ENCODE measurements around the gene TCP11L1. TPM values are rescaled to one million over a fixed set of nuclear protein-coding genes. Genes with fewer than 3 reads are reported as not detected.

Gene TCP11L1, protein sequence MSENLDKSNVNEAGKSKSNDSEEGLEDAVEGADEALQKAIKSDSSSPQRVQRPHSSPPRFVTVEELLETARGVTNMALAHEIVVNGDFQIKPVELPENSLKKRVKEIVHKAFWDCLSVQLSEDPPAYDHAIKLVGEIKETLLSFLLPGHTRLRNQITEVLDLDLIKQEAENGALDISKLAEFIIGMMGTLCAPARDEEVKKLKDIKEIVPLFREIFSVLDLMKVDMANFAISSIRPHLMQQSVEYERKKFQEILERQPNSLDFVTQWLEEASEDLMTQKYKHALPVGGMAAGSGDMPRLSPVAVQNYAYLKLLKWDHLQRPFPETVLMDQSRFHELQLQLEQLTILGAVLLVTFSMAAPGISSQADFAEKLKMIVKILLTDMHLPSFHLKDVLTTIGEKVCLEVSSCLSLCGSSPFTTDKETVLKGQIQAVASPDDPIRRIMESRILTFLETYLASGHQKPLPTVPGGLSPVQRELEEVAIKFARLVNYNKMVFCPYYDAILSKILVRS
- 11.7 and 14.7 TPM in 2 replicates for total RNA-seq

DNA sequence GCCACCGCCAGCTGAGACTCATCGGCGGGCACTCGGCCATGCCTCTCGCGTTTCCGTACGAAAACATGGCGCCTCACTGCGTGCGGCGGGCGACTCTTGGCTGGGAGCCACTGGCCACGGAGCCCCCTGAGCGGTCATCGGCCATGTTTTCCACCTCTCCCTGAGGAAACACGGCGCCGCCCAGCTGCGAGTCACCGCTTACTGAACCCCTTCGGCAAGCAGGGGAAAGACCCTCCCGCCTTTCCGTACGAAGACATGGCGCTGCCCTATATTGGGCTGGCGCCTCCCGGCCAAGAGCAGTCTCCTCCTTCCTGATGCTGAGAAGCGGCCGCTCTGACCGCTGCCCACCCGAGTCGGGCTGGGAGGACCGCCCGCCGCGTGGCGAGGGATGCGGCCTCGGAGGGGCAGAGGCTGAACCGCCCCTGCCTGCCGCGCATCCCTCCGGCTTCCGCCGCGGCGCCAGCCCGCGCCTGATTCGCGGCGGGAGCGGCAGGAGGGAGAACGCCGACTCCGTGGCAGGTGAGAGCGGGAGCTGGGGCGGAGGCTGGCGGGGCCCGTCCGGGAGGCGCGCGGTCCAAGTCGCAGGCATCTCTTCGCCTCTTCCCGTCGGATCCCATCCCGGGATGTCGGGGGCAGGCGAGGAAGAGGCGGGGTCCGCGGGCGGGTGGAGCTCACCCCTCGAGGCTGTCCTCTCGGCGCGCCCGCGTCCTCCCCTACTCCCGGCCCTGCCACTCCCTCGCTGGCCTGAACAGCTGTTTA lies at the start of gene TCP11L1:
Gene TCP11L1 (plus strand): TSS at position 299 of the 759 bp plus-strand sequence. CDS start 4,202 bp downstream, outside the sequence.

DNA sequence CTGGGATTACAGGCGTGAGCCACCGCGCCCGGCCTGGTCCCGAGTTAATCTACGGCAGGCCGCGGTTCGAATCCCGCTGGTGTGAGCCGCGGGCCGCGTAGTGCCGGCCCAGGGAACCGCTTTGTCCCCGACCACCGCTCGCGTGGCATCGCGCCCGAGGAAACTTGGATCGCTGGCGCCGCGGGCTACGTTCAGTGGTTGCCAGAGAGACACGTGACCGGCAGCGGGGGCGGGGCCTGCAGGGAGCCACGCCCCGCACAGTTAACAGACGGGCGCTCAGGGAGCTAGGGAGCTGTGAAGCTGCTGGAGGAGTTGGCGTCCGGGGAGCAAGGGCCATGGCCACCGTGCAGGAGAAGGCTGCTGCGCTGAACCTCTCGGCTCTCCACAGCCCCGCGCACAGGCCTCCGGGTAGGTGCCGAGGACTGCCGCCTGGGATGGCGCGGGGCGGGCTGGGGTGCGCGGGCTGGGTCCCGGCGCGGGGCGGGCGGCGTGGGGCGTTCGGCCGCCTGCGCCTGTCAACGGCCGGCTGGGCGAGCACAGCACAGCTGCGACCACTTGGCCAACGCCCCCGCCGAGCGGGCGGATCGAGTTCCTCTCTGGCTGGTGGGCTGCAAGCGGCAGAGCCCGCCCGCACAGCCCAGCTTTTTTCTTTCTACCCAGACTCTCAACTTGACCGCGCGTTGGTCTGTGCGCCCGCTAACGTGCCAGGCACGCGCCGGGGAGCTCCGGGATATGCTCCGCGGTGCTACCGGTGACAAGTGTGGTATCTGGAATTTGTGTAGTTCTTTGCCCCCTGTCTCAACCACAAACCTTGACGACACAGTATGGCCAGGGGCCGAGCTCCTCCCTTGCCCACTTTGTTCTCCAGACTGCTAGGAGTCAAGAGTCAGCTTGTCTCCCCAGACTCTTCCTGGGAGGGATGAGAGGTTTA lies 23.5 kb upstream of the TCP11L1 start, which contains the start of gene DEPDC7:
Gene DEPDC7 (plus strand): TSS at position 258 of the 931 bp plus-strand sequence. CDS start 78 bp downstream, at position 336.

Other genes with a start within 250 kb of the TCP11L1 start
- under 0.01 TPM in 1 of 2 replicates, not detected in the other for gene CCDC73, start 244.9 kb upstream of the TCP11L1 start, total RNA-seq
- gene PRRG4, start 209.6 kb upstream of the TCP11L1 start, total RNA-seq = 0.16 TPM in 1 of 2 replicates, not detected in the other
- 7.2 and 10.6 TPM in 2 replicates for gene QSER1, start 146.8 kb upstream of the TCP11L1 start, total RNA-seq
- gene DEPDC7, start 23.7 kb upstream of the TCP11L1 start, total RNA-seq = 3.0 and 5.7 TPM in 2 replicates
- gene CSTF3, start 121.9 kb downstream of the TCP11L1 start, total RNA-seq = 17.6 and 25.8 TPM in 2 replicates
- 76.9 and 124 TPM in 2 replicates for gene HIPK3, start 217.8 kb downstream of the TCP11L1 start, total RNA-seq

All from bronchial smooth muscle cell (primary cell).